Panc1 (cell line): ENCODE results near the gene TMEM254. TPM values are rescaled to one million over a fixed set of nuclear protein-coding genes. Genes with fewer than 3 reads are reported as not detected.

Experiments
- ATAC-seq: fragments of 200-7000 bp; cut with Tn5 transposase; 2 replicates; pipeline ENCODE4 v1.9.1; 2020; ENCODE audit warnings: mild to moderate bottlenecking, moderate library complexity
- BruUV-seq: library from RNA; stranded (reverse); fragments of 400-500 nt; replicated peaks from 2 replicates; lab custom pipeline; 2021; lab: Mats Ljungman, UMichigan
- CTCF ChIA-PET: fragments of 300-600 bp; sonication (Branson Sonifier 250); formaldehyde crosslinking; loops from one replicate; lab custom pipeline; 2022; ENCODE audit warnings: antibody characterized with exemption; lab: Charles Lee
- POLR2A ChIA-PET: fragments of 300-600 bp; sonication (Branson Sonifier 250); formaldehyde crosslinking; loops from one replicate; lab custom pipeline; 2022; ENCODE audit warnings: antibody characterized with exemption; lab: Charles Lee
- DNase-seq: peaks from one replicate; pipeline ENCODE4 v3.0.0-alpha.2; 2010; ENCODE audit warnings: low read depth, low spot score
- H3K27ac ChIP-seq: 2 replicates; pipeline ENCODE4 v1.5.1; 2011; ENCODE audit warnings: mild to moderate bottlenecking, low read length, inconsistent platforms
- H3K27me3 ChIP-seq: fragments of 200-500 bp; sonication (Bioruptor generic); 2 replicates; pipeline ENCODE4 v1.6.0; 2014; ENCODE audit warnings: low read length, inconsistent platforms; ENCODE audit not compliant: control insufficient read depth, insufficient read depth
- H3K36me3 ChIP-seq: fragments of 200-500 bp; sonication (Bioruptor generic); 2 replicates; pipeline ENCODE4 v1.5.1; 2014; ENCODE audit warnings: inconsistent platforms, mild to moderate bottlenecking, low read length, moderate library complexity; ENCODE audit not compliant: control insufficient read depth, insufficient read depth
- H3K4me1 ChIP-seq: 2 replicates; pipeline ENCODE4 v1.5.1; 2011; ENCODE audit warnings: inconsistent platforms, mild to moderate bottlenecking, low read length, moderate library complexity; ENCODE audit not compliant: control insufficient read depth, insufficient read depth
- H3K4me3 ChIP-seq, 2 experiments: 2 replicates each; pipeline ENCODE4 v1.5.1; 2011 to 2012; ENCODE audit warnings: low read depth in 2 of 2, low read length in 2 of 2, mild to moderate bottlenecking in 2 of 2, inconsistent platforms in 1 of 2, moderate library complexity in 1 of 2
- H3K9me3 ChIP-seq: fragments of 200-500 bp; sonication (Bioruptor generic); 2 replicates; pipeline ENCODE4 v1.5.1; 2014; ENCODE audit warnings: low read depth, mild to moderate bottlenecking, inconsistent platforms, low read length, moderate library complexity; ENCODE audit not compliant: control insufficient read depth, insufficient read depth
- CTCF ChIP-seq: fragments of 450-650 bp; IDR thresholded peaks from 2 replicates; pipeline ENCODE4 v1.5.1; 2017; ENCODE audit warnings: mild to moderate bottlenecking
- POLR2AphosphoS5 ChIP-seq: IDR thresholded peaks from 2 replicates; pipeline ENCODE4 v1.6.1; 2012; ENCODE audit warnings: mild to moderate bottlenecking, low read depth, low read length, moderate library complexity
- REST ChIP-seq, 2 experiments: IDR thresholded peaks; 2 replicates each; pipeline ENCODE4 v1.6.1; 2011 to 2012; ENCODE audit warnings: low read depth in 2 of 2, control low read depth in 1 of 2, low read length in 1 of 2, mild to moderate bottlenecking in 1 of 2, moderate library complexity in 1 of 2; ENCODE audit not compliant: insufficient read depth in 1 of 2
- SIN3A ChIP-seq: IDR thresholded peaks from 2 replicates; pipeline ENCODE4 v1.6.1; 2012; ENCODE audit warnings: low read depth, mild to moderate bottlenecking, low read length, moderate library complexity, borderline replicate concordance; ENCODE audit not compliant: insufficient read depth
- TCF7L2 ChIP-seq: IDR thresholded peaks from 2 replicates; pipeline ENCODE4 v1.6.1; 2011; ENCODE audit warnings: mild to moderate bottlenecking, low read depth, low read length, inconsistent platforms
- in situ Hi-C: cut with HindIII; loops from 2 replicates; pipeline ENCODE4 v1.10.0; 2016; ENCODE audit warnings: low sequenced_read_pairs, low pct_unique_long_range_greater_than_20kb
- intact Hi-C: fragments of 100-400 bp; cut with micrococcal nuclease; formaldehyde crosslinking; loops from one replicate; pipeline ENCODE4 v1.10.0; 2022; ENCODE audit not compliant: unreplicated experiment
- total RNA-seq: library from RNA; stranded (reverse); gene quantifications from one replicate; pipeline ENCODE4 v1.2.1, GENCODE V29; 2021; ENCODE audit not compliant: unreplicated experiment

TMEM254 gene
- total RNA-seq, 1 experiment from 2014 or later: 28.8 TPM

- Histone ChIP-seq H3K27ac (no peak overlapping the region), H3K9me3 (no peaks in the 10 kb centered on the region), H3K36me3 (no peaks in the 10 kb centered on the region), H3K4me1 (no peaks in the 10 kb centered on the region; the same call in 1 of the 2 replicates), H3K27me3 (peaks cover 16% of the 10 kb centered on the region), H3K4me3 (no peak overlapping the region)
- ChIA-PET POLR2A (no interaction called here), CTCF (interaction anchor here (0.8 kb wide), 1 partner anchor 9 kb away, joined by 3 read pairs; no protein-coding TSS in a partner anchor)
- intact Hi-C loops: no loop called here
- in situ Hi-C loops: no loop called here
- DNase-seq: no peak
- BruUV-seq: no TSS peak
- ATAC-seq: no peak
- TF ChIP-seq TCF7L2: no peak
- TF ChIP-seq SIN3A: no peak
- no peak for TF ChIP-seq REST (IDR thresholded peaks at IDR 0.05; ENCODE audit: insufficient read depth in 1 of 2, low read depth in 2 of 2, low read length in 1 of 2)
- TF ChIP-seq POLR2AphosphoS5: no peak
- no peak for TF ChIP-seq CTCF
Measured at GRCh38 chr10:80136134-80136571, 57.7 kb downstream of the TMEM254 start.

- H3K4me1 ChIP-seq: no peaks in the 10 kb centered on the region; the same call in 1 of the 2 replicates
- no peak overlapping the region for H3K4me3 ChIP-seq
- in situ Hi-C loops: no loop called here
- no peak for DNase-seq
- no TSS peak for BruUV-seq
- intact Hi-C loops: no loop called here
- TF ChIP-seq REST (IDR thresholded peaks at IDR 0.05; ENCODE audit: insufficient read depth in 1 of 2, low read depth in 2 of 2, low read length in 1 of 2): no peak
- no peak for TF ChIP-seq SIN3A
- TF ChIP-seq TCF7L2: no peak
- TF ChIP-seq CTCF: no peak
- POLR2A ChIA-PET: interaction anchor here (0.7 kb wide), 1 partner anchor 200 kb away, joined by 11 read pairs; no protein-coding TSS in a partner anchor
- CTCF ChIA-PET: no interaction called here
- ATAC-seq: no peak
- H3K27ac ChIP-seq: no peak overlapping the region
- peaks cover 8% of the 10 kb centered on the region for H3K27me3 ChIP-seq
- no peaks in the 10 kb centered on the region for H3K9me3 ChIP-seq
- no peaks in the 10 kb centered on the region for H3K36me3 ChIP-seq
Measured at GRCh38 chr10:80137031-80137862, 58.8 kb downstream of the TMEM254 start.
